Eye (tissue), 1 donor: ENCODE measurements around the gene UACA.
"Not testable (repeated sequence)": the region's sequence is repeated elsewhere in the genome, so short reads cannot be mapped to it uniquely, and the experiment has no call there.

Experiments
- DNase-seq: peaks from one replicate; pipeline ENCODE4 v3.0.0-alpha.2; 2015

Gene UACA

GRCh38 chr15:70617076-70617910 lies 146.1 kb downstream of the UACA start:
- no peak for DNase-seq

- DNase-seq, result not testable (repeated sequence)
These were observed 147.0 kb downstream of the UACA start for GRCh38 chr15:70616311-70616756.

- no peak for DNase-seq
These were observed 147.7 kb downstream of the UACA start for GRCh38 chr15:70615435-70616310.

- no peak for DNase-seq
These were observed 149.1 kb downstream of the UACA start for GRCh38 chr15:70614221-70614620.

- DNase-seq, result no peak
These were observed 150.1 kb downstream of the UACA start for GRCh38 chr15:70613271-70613670.

- DNase-seq, result no peak
These were observed 152.1 kb downstream of the UACA start for GRCh38 chr15:70611286-70611685.

GRCh38 chr15:70610541-70610940 lies 152.8 kb downstream of the UACA start:
- no peak for DNase-seq

- DNase-seq, result no peak
These were observed 153.5 kb downstream of the UACA start for GRCh38 chr15:70609889-70610288.

- DNase-seq, result peak; percentile 47
These were observed 155.2 kb downstream of the UACA start for GRCh38 chr15:70608144-70608543.

- DNase-seq, result peak; percentile 88
These were observed 157.6 kb downstream of the UACA start for GRCh38 chr15:70605606-70606410.

GRCh38 chr15:70604666-70605315 lies 158.6 kb downstream of the UACA start:
- peak; percentile 78 for DNase-seq
